RWPE2 (cell line): ENCODE measurements around the gene TECPR1.
A peak's percentile ranks its signal among the peaks of the same experiment; 100 is the strongest.
"Not testable (repeated sequence)": the region's sequence is repeated elsewhere in the genome, so short reads cannot be mapped to it uniquely, and the experiment has no call there.

ENCODE experiments used
- ATAC-seq: fragments of 200-7000 bp; cut with Tn5 transposase; 3 replicates; pipeline ENCODE4 v1.9.1; 2021; ENCODE audit warnings: low read depth
- DNase-seq: peaks from one replicate; pipeline ENCODE4 v3.0.0-alpha.2; 2020; ENCODE audit warnings: low spot score
- H3K27ac ChIP-seq: fragments of 450-650 bp; 2 replicates; pipeline ENCODE4 v1.5.1; 2017; ENCODE audit warnings: mild to moderate bottlenecking; ENCODE audit not compliant: poor library complexity, severe bottlenecking
- H3K27me3 ChIP-seq: fragments of 250-450 bp; sonication (Bioruptor Pico); 2 replicates; pipeline ENCODE4 v1.5.1; 2021; ENCODE audit warnings: mild to moderate bottlenecking, moderate library complexity; ENCODE audit not compliant: insufficient read depth, poor library complexity, severe bottlenecking
- H3K36me3 ChIP-seq: fragments of 250-450 bp; sonication (Bioruptor Pico); 2 replicates; pipeline ENCODE4 v1.5.1; 2020; ENCODE audit warnings: low read depth, mild to moderate bottlenecking, moderate library complexity
- H3K4me1 ChIP-seq: fragments of 250-450 bp; sonication (Bioruptor Pico); 2 replicates; pipeline ENCODE4 v1.5.1; 2021; ENCODE audit warnings: mild to moderate bottlenecking, moderate library complexity; ENCODE audit not compliant: insufficient read depth, poor library complexity, severe bottlenecking
- H3K4me3 ChIP-seq: fragments of 250-450 bp; sonication (Bioruptor Pico); 2 replicates; pipeline ENCODE4 v1.5.1; 2021; ENCODE audit warnings: mild to moderate bottlenecking, moderate library complexity; ENCODE audit not compliant: severe bottlenecking
- H3K9me3 ChIP-seq: fragments of 250-450 bp; sonication (Bioruptor Pico); 2 replicates; pipeline ENCODE4 v1.5.1; 2021; ENCODE audit warnings: mild to moderate bottlenecking, moderate library complexity; ENCODE audit not compliant: severe bottlenecking
- CTCF ChIP-seq: fragments of 450-650 bp; IDR thresholded peaks from one replicate; pipeline ENCODE4 v1.5.1; 2017; ENCODE audit warnings: mild to moderate bottlenecking, moderate library complexity; ENCODE audit not compliant: poor library complexity, severe bottlenecking

Gene TECPR1

GRCh38 chr7:98221611-98222532 is 30.2 kb downstream of the TECPR1 start:
- Histone ChIP-seq H3K27me3 (no peaks in the 10 kb centered on the region), H3K4me1 (no peaks in the 10 kb centered on the region), H3K4me3 (no peak overlapping the region), H3K36me3 (no peaks in the 10 kb centered on the region), H3K27ac (no peak overlapping the region), H3K9me3 (no peaks in the 10 kb centered on the region)
- DNase-seq (peak; percentile 58), ATAC-seq (no peak)
- no peak for TF ChIP-seq CTCF

GRCh38 chr7:98219382-98219781 is 32.6 kb downstream of the TECPR1 start:
- H3K4me1 ChIP-seq, H3K27me3 ChIP-seq, H3K36me3 ChIP-seq, H3K4me3 ChIP-seq, ATAC-seq, DNase-seq, H3K27ac ChIP-seq, H3K9me3 ChIP-seq: not testable (repeated sequence)

- TF ChIP-seq CTCF, result no peak
- Histone ChIP-seq H3K9me3 (no peaks in the 10 kb centered on the region), H3K4me1 (no peaks in the 10 kb centered on the region), H3K36me3 (no peaks in the 10 kb centered on the region), H3K4me3 (no peak overlapping the region), H3K27me3 (no peaks in the 10 kb centered on the region), H3K27ac (no peak overlapping the region)
- ATAC-seq (no peak), DNase-seq (peak; percentile 54)
These were observed 34.1 kb downstream of the TECPR1 start for GRCh38 chr7:98217623-98218582.

GRCh38 chr7:98216941-98217622 is 35.0 kb downstream of the TECPR1 start:
- H3K4me3 ChIP-seq, result no peak overlapping the region
- no peak overlapping the region for H3K27ac ChIP-seq
- H3K27me3 ChIP-seq, result no peaks in the 10 kb centered on the region
- TF ChIP-seq CTCF, result no peak
- no peak for DNase-seq
- ATAC-seq, result no peak
- no peaks in the 10 kb centered on the region for H3K36me3 ChIP-seq
- no peaks in the 10 kb centered on the region for H3K9me3 ChIP-seq
- no peaks in the 10 kb centered on the region for H3K4me1 ChIP-seq
